Amniotic epithelial cell (primary cell): ENCODE data around the gene SLC39A6.
"Not testable (repeated sequence)": the region's sequence is repeated elsewhere in the genome, so short reads cannot be mapped to it uniquely, and the experiment has no call there.

Source experiments
- DNase-seq: peaks from one replicate; pipeline ENCODE4 v3.0.0-alpha.2; 2010; ENCODE audit warnings: low read depth

The SLC39A6 gene

DNA sequence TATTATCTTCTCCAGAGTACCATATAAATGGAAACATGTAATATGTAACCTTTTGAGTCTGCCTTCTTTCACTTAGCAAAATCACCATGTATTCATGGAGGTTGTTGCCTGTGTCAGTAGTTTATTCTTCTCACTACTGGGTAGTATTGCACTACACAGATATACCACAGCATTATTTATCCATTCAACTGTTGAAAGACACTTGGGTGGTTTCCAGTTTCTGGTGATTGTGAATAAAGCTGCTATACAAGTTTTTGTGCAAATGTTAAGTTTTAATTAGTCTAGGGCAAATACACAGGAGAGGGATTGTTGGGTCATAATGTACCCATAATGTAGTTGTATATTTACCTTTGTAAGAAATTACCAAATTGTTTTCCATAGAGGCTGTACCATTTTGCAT lies 32.2 kb downstream of the SLC39A6 start:
- DNase-seq: peak; percentile 51

GRCh38 chr18:36095936-36096519 lies 33.1 kb downstream of the SLC39A6 start:
- DNase-seq: peak; percentile 83

DNA sequence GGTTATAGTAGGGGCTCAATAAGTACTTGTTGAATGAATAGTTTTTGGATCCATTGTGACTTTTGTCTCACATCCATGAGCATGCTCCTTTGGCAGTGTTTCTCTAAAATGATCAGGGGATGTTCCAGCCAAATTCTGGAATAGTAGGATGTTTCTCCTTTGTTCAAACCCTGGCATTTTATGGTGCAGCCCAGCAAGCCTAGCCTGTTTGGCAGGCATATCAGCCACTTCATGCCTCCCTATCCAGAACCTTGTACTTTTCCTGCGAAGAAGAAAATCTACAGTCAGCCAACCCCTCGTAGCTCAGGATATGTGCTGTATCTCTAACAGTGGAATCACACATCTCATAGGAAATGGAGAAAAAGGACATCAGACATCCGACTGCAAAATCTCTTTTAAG lies 34.7 kb downstream of the SLC39A6 start:
- DNase-seq: no peak

DNA sequence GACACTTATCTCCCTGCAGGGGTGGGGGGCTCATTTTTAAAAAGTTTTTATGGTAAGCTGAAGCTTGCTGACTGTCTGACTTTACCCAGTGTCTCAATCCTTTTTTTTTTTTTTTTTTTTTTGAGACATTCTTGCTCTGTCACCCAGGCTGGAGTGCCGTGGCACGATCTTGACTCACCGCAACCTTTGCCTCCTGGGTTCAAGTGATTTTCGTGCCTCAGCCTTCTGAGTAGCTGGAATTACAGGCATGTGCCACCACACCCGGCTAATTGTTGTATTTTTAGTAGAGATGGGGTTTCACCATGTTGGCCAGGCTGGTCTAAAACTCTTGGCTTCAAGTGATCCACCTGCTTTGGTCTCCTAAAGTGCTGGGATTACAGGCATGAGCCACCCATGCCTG lies 37.0 kb downstream of the SLC39A6 start:
- not testable (repeated sequence) for DNase-seq

GRCh38 chr18:36089001-36089400 lies 40.1 kb downstream of the SLC39A6 start:
- no peak for DNase-seq

- no peak for DNase-seq
These were observed 40.9 kb downstream of the SLC39A6 start for GRCh38 chr18:36088256-36088655.

GRCh38 chr18:36086186-36086585 lies 43.0 kb downstream of the SLC39A6 start:
- no peak for DNase-seq

GRCh38 chr18:36085195-36085594 lies 43.9 kb downstream of the SLC39A6 start:
- DNase-seq: no peak

- DNase-seq: no peak
These were observed 45.4 kb downstream of the SLC39A6 start for GRCh38 chr18:36083729-36084128.

GRCh38 chr18:36081118-36081517 lies 48.0 kb downstream of the SLC39A6 start:
- DNase-seq: not testable (repeated sequence)

- peak; percentile 99 for DNase-seq
These were observed 50.2 kb downstream of the SLC39A6 start for GRCh38 chr18:36078751-36079529.

- not testable (repeated sequence) for DNase-seq
These were observed 51.4 kb downstream of the SLC39A6 start for GRCh38 chr18:36077764-36078163.

GRCh38 chr18:36075862-36076587 lies 53.1 kb downstream of the SLC39A6 start:
- DNase-seq: peak; percentile 98

GRCh38 chr18:36074435-36074834 lies 54.7 kb downstream of the SLC39A6 start:
- DNase-seq: no peak

- DNase-seq: peak; percentile 73
These were observed 55.5 kb downstream of the SLC39A6 start for GRCh38 chr18:36073676-36074075.

DNA sequence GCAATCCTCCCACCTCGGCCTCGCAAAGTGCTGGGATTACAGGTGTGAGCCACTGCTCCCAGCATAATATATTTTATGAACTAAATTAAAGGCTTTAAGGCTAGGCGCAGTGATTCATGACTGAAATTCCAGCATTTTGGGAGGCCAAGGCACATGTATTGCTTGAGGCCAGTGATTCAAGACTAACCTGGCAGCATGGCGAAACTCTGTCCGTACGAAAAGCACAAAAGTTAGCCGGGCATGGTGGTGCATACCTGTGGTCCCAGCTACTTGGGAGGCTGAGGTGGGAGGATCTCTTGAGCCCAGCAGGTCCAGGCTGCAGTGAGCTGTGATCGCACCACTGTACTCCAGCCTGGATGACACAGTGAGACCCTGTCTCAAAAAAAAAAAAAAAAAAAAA lies 56.7 kb downstream of the SLC39A6 start:
- not testable (repeated sequence) for DNase-seq

DNA sequence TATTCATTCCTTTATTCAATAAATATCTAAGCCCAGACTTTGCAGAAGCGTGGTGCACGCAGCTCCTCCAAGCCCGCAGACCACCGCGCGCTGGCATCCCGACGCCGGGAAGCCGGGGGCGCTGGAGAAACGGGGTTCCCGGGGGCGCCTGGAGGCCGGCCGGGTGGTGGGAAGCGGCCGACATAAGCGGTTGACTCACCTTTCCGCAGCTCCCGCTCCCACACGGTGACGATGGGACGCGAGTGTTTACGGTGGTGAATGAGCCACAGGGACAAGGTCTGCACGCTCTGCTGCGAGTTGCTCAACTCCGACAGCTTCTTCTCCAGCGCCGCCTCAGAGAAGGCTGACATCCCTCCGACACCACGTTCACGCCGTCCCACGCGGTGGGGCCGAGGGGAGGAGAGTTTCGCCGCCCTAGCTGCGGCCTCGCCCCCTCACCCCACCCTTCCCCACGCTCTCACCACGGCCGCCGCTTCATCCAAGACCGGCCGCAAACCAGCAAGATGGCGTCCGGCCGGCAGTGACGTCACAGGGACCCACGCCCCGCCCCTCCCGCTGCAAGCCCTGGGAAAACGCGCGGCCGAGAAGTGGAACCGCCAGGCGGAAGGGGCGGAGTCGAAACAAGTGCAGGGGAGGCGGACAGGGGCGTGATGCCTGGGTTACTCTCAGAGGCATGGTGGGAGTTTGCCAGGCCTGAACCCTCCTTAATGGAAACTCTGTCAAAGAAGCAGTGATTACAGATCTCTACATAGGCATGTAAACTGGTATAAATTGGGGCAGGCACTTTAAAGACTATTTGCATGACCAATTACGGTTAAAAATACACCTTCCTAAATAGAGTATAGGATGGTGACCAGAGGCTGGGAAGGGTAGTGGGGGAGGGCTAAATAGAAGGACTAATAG lies 61.8 kb downstream of the SLC39A6 start, which contains the start of gene RPRD1A:
Gene RPRD1A (minus strand): TSS at position 505 of the 903 bp plus-strand sequence. CDS start 155 bp downstream, at position 350.
- peak; percentile 96 for DNase-seq

- peak; percentile 24 for DNase-seq
These were observed 62.5 kb downstream of the SLC39A6 start for GRCh38 chr18:36066686-36067054.

GRCh38 chr18:36066001-36066400 lies 63.1 kb downstream of the SLC39A6 start:
- DNase-seq: peak; percentile 98

GRCh38 chr18:36064809-36065079 lies 64.4 kb downstream of the SLC39A6 start:
- not testable (repeated sequence) for DNase-seq

DNA sequence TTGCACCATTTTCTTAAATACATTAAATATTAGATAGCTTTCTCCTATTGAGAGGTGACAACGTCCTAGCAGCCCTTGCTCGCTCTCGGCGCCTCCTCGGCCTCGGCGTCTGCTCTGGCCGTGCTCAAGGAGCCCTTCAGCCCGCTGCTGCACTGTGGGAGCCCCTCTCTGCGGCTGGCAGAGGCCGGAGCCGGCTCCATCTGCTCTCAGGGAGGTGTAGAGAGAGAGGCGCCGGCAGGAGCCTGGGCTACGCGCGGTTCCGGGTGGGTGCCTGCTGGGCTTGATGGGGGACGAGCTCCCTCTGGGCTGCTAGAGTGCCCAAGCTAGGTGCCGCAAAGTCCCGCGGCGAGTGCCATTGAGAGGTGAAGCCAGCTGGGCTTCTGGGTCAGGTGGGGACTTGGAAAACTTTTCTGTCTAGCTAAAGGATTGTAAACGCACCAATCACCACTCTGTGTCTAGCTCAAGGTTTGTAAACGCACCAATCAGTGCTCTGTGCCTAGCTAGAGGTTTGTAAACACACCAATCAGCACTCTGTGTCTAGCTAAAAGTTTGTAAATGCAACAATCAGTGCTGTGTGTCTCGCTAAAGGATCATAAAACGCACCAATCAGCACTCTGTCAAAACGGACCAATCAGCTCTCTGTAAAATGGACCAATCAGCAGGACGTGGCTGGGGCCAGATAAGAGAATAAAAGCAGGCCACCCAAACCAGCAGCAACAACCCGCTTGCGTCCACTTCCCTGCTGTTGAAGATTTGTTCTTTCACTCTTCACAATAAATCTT lies 64.9 kb downstream of the SLC39A6 start:
- no peak for DNase-seq
